ENCODE data around the gene OR8G1. TPM values are rescaled to one million over a fixed set of nuclear protein-coding genes. Genes with fewer than 3 reads are reported as not detected.

Gene OR8G1
- total and polyA plus RNA-seq, 9 of the 15 experiments (the other 6 are each of a cell fraction or from before 2014, with no cell fraction given), result 0.03 to 1.4 (median 0.51) TPM; not detected in 1

DNA sequence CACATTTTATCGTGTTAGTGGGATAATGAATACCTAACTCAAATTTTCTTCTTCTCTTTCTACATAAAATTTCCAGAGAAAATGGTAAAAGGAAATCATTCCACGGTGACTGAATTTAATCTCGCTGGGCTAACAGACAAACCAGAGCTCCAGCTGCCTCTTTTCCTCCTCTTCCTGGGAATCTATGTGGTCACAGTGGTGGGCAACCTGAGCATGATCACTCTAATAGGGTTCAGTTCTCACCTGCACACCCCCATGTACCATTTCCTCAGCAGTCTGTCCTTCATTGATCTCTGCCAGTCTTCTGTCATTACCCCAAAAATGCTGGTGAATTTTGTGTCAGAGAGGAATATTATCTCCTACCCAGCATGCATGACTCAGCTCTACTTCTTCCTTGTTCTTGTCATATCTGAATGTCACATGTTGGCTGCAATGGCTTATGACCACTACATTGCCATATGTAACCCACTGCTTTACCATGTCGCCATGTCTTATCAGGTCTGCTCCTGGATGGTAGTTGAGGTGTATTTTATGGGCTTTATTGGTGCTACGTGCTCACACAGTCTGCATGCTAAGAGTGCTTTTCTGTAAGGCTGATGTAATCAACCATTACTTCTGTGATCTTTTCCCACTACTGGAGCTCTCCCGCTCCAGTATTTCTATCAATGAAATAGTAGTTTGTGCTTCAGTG lies 33.6 kb upstream of the OR8G1 start (continued):
- no peak for TF ChIP-seq ZZZ3 (IDR thresholded peaks at IDR 0.05)
- no peak; the same call in 1 of the 2 replicates for TF ChIP-seq KLF1 (tag; IDR thresholded peaks at IDR 0.05)
- 0 out of 2 replicates have a peak, but pooled peaks have one; percentile 19 for TF ChIP-seq ETV5 (CRISPR knock-in tag; IDR thresholded peaks at IDR 0.05; ENCODE audit: low read depth)
- TF ChIP-seq, protein P1, sequence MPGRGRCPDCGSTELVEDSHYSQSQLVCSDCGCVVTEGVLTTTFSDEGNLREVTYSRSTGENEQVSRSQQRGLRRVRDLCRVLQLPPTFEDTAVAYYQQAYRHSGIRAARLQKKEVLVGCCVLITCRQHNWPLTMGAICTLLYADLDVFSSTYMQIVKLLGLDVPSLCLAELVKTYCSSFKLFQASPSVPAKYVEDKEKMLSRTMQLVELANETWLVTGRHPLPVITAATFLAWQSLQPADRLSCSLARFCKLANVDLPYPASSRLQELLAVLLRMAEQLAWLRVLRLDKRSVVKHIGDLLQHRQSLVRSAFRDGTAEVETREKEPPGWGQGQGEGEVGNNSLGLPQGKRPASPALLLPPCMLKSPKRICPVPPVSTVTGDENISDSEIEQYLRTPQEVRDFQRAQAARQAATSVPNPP (IDR thresholded peaks at IDR 0.05; ENCODE audit: borderline replicate concordance, insufficient read depth, insufficient read length), result no peak
- TF ChIP-seq, protein P2, sequence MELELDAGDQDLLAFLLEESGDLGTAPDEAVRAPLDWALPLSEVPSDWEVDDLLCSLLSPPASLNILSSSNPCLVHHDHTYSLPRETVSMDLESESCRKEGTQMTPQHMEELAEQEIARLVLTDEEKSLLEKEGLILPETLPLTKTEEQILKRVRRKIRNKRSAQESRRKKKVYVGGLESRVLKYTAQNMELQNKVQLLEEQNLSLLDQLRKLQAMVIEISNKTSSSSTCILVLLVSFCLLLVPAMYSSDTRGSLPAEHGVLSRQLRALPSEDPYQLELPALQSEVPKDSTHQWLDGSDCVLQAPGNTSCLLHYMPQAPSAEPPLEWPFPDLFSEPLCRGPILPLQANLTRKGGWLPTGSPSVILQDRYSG (tag; conservative IDR thresholded peaks at IDR 0.05; ENCODE audit: low read depth), result peak; percentile 95
- 0 out of 2 replicates have a peak, but pooled peaks have one; percentile 32 for TF ChIP-seq ZNF324 (CRISPR knock-in tag; IDR thresholded peaks at IDR 0.05)
- no peak for TF ChIP-seq BDP1 (IDR thresholded peaks at IDR 0.05; ENCODE audit: insufficient read depth, insufficient read length)
- TF ChIP-seq NONO (IDR thresholded peaks at IDR 0.05; ENCODE audit: low read depth in 2 of 2, low read length in 1 of 2), result 0 out of 4 replicates have a peak, but pooled peaks of 1 of the 2 experiments have one; percentile 28
- no peak for TF ChIP-seq RBBP5 (IDR thresholded peaks at IDR 0.05; ENCODE audit: borderline replicate concordance, insufficient read depth, low read length, poor library complexity, severe bottlenecking)
- TF ChIP-seq CBX8 (IDR thresholded peaks at IDR 0.05; ENCODE audit: borderline replicate concordance, extremely low read depth, low read depth, low read length, poor library complexity, severe bottlenecking), result no peak
- TF ChIP-seq, protein P3, sequence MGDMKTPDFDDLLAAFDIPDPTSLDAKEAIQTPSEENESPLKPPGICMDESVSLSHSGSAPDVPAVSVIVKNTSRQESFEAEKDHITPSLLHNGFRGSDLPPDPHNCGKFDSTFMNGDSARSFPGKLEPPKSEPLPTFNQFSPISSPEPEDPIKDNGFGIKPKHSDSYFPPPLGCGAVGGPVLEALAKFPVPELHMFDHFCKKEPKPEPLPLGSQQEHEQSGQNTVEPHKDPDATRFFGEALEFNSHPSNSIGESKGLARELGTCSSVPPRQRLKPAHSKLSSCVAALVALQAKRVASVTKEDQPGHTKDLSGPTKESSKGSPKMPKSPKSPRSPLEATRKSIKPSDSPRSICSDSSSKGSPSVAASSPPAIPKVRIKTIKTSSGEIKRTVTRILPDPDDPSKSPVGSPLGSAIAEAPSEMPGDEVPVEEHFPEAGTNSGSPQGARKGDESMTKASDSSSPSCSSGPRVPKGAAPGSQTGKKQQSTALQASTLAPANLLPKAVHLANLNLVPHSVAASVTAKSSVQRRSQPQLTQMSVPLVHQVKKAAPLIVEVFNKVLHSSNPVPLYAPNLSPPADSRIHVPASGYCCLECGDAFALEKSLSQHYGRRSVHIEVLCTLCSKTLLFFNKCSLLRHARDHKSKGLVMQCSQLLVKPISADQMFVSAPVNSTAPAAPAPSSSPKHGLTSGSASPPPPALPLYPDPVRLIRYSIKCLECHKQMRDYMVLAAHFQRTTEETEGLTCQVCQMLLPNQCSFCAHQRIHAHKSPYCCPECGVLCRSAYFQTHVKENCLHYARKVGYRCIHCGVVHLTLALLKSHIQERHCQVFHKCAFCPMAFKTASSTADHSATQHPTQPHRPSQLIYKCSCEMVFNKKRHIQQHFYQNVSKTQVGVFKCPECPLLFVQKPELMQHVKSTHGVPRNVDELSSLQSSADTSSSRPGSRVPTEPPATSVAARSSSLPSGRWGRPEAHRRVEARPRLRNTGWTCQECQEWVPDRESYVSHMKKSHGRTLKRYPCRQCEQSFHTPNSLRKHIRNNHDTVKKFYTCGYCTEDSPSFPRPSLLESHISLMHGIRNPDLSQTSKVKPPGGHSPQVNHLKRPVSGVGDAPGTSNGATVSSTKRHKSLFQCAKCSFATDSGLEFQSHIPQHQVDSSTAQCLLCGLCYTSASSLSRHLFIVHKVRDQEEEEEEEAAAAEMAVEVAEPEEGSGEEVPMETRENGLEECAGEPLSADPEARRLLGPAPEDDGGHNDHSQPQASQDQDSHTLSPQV (IDR thresholded peaks at IDR 0.05), result peak; percentile 98
- no peak for TF ChIP-seq TCF7 (IDR thresholded peaks at IDR 0.05; ENCODE audit: borderline replicate concordance)
- TF ChIP-seq EWSR1 (IDR thresholded peaks at IDR 0.05; ENCODE audit: borderline replicate concordance, low read depth, partially characterized antibody), result no peak
- peak; percentile 70 for TF ChIP-seq PHB2 (IDR thresholded peaks at IDR 0.05; ENCODE audit: low read depth)
- no peak for TF ChIP-seq HDGF (IDR thresholded peaks at IDR 0.05)
- peak; percentile 74 for TF ChIP-seq PYGO2 (tag; IDR thresholded peaks at IDR 0.05)
- TF ChIP-seq, protein P4, sequence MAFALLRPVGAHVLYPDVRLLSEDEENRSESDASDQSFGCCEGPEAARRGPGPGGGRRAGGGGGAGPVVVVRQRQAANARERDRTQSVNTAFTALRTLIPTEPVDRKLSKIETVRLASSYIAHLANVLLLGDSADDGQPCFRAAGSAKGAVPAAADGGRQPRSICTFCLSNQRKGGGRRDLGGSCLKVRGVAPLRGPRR (CRISPR knock-in tag; IDR thresholded peaks at IDR 0.05), result peak; percentile 90; the same call in 1 of the 2 replicates
- TF ChIP-seq, protein P5, sequence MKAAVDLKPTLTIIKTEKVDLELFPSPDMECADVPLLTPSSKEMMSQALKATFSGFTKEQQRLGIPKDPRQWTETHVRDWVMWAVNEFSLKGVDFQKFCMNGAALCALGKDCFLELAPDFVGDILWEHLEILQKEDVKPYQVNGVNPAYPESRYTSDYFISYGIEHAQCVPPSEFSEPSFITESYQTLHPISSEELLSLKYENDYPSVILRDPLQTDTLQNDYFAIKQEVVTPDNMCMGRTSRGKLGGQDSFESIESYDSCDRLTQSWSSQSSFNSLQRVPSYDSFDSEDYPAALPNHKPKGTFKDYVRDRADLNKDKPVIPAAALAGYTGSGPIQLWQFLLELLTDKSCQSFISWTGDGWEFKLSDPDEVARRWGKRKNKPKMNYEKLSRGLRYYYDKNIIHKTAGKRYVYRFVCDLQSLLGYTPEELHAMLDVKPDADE (conservative IDR thresholded peaks at IDR 0.05; ENCODE audit: control insufficient read depth, low read depth, low read length), result no peak

All from K562 (cell line).